KG1 (cell line): ENCODE data around the gene SMC3.
"Not testable (repeated sequence)": the region's sequence is repeated elsewhere in the genome, so short reads cannot be mapped to it uniquely, and the experiment has no call there.

Source experiments
- DNase-seq: peaks from one replicate; lab custom pipeline; 2025; lab: John Stamatoyannopoulos, UW

Gene SMC3

GRCh38 chr10:110567201-110568054 lies at the start of gene SMC3:
Gene SMC3, plus strand, starts transcription at chr10:110567695. Its CDS starts 122 bp downstream, at chr10:110567817.
- DNase-seq, result peak; percentile 99

GRCh38 chr10:110522365-110522988 lies 45.0 kb upstream of the SMC3 start:
- no peak for DNase-seq

- DNase-seq, result no peak
These were observed 43.8 kb upstream of the SMC3 start for GRCh38 chr10:110523736-110524135.

GRCh38 chr10:110524179-110524858 lies 43.2 kb upstream of the SMC3 start:
- no peak for DNase-seq

- no peak for DNase-seq
These were observed 42.6 kb upstream of the SMC3 start for GRCh38 chr10:110524859-110525232.

GRCh38 chr10:110525349-110526260 lies 41.9 kb upstream of the SMC3 start:
- DNase-seq, result no peak

GRCh38 chr10:110527731-110528171 lies 39.7 kb upstream of the SMC3 start:
- DNase-seq, result no peak

- DNase-seq, result no peak
These were observed 39.1 kb upstream of the SMC3 start for GRCh38 chr10:110528224-110528996.

- DNase-seq, result not testable (repeated sequence)
These were observed 38.4 kb upstream of the SMC3 start for GRCh38 chr10:110528997-110529524.

GRCh38 chr10:110529596-110530011 lies 37.9 kb upstream of the SMC3 start:
- no peak for DNase-seq

- no peak for DNase-seq
These were observed 37.2 kb upstream of the SMC3 start for GRCh38 chr10:110530131-110530831.

- no peak for DNase-seq
These were observed 35.8 kb upstream of the SMC3 start for GRCh38 chr10:110531687-110532086.

- DNase-seq, result not testable (repeated sequence)
These were observed 34.9 kb upstream of the SMC3 start for GRCh38 chr10:110532628-110533027.

GRCh38 chr10:110533149-110533548 lies 34.3 kb upstream of the SMC3 start:
- DNase-seq, result no peak

GRCh38 chr10:110534571-110534970 lies 32.9 kb upstream of the SMC3 start:
- DNase-seq, result no peak

- DNase-seq, result peak; percentile 30
These were observed 31.3 kb upstream of the SMC3 start for GRCh38 chr10:110535958-110536891.

- DNase-seq, result no peak
These were observed 28.4 kb upstream of the SMC3 start for GRCh38 chr10:110539091-110539490.

GRCh38 chr10:110540031-110540430 lies 27.5 kb upstream of the SMC3 start:
- DNase-seq, result no peak
